Measurements from ENCODE around the gene PUDP. TPM values are rescaled to one million over a fixed set of nuclear protein-coding genes. Genes with fewer than 3 reads are reported as not detected.

The PUDP gene
- total RNA-seq, 2 donors from 2014 or later = 3.4 to 12.7 TPM

- Histone ChIP-seq H3K9me3 (no peaks in the 10 kb centered on the region), H3K36me3 (no peaks in the 10 kb centered on the region), H3K4me3 (no peak overlapping the region), H3K27ac (no peak overlapping the region), H3K27me3 (replicated peaks; ENCODE audit: insufficient read depth) (no peaks in the 10 kb centered on the region), H3K4me1 (ENCODE audit: control insufficient read depth in 1 of 2, low read depth in 2 of 2) (no peaks in the 10 kb centered on the region)
- TF ChIP-seq, protein P1, sequence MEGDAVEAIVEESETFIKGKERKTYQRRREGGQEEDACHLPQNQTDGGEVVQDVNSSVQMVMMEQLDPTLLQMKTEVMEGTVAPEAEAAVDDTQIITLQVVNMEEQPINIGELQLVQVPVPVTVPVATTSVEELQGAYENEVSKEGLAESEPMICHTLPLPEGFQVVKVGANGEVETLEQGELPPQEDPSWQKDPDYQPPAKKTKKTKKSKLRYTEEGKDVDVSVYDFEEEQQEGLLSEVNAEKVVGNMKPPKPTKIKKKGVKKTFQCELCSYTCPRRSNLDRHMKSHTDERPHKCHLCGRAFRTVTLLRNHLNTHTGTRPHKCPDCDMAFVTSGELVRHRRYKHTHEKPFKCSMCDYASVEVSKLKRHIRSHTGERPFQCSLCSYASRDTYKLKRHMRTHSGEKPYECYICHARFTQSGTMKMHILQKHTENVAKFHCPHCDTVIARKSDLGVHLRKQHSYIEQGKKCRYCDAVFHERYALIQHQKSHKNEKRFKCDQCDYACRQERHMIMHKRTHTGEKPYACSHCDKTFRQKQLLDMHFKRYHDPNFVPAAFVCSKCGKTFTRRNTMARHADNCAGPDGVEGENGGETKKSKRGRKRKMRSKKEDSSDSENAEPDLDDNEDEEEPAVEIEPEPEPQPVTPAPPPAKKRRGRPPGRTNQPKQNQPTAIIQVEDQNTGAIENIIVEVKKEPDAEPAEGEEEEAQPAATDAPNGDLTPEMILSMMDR (IDR thresholded peaks at IDR 0.05) = no peak
- DNase-seq (ENCODE audit: low spot score) = no peak
- ATAC-seq (ENCODE audit: insufficient number of reproducible peaks, low FRiP score, low read depth) = no peak
These were observed 16.3 kb downstream of the PUDP start for GRCh38 chrX:7131621-7132020.

- ATAC-seq (ENCODE audit: insufficient number of reproducible peaks, low FRiP score, low read depth) (no peak), DNase-seq (ENCODE audit: low spot score) (no peak)
- TF ChIP-seq, protein P1 (IDR thresholded peaks at IDR 0.05) = no peak
- no peaks in the 10 kb centered on the region for H3K27me3 ChIP-seq (replicated peaks; ENCODE audit: insufficient read depth)
- H3K36me3 ChIP-seq = no peaks in the 10 kb centered on the region
- no peaks in the 10 kb centered on the region for H3K9me3 ChIP-seq
- H3K27ac ChIP-seq = no peak overlapping the region
- no peak overlapping the region for H3K4me3 ChIP-seq
- no peaks in the 10 kb centered on the region for H3K4me1 ChIP-seq (ENCODE audit: control insufficient read depth in 1 of 2, low read depth in 2 of 2)
These were observed 20.9 kb downstream of the PUDP start for GRCh38 chrX:7127056-7127455.

DNA sequence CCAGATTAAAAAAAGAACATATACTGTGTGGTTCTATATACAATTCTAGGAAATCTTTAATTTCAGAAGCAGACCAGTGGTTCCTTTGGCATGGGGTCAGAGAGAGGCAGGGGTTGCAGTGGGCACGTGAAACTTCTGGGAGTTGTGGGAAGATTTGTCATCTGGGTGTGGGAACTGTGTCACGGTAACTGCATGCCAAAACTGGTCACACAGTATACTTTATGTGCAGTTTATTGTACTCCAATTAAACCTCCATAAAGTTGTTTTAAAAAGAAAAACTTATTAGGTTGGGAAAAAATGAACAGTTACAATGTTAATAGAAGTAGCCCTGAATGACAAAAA is 27.1 kb downstream of the PUDP start:
- Histone ChIP-seq H3K27ac (no peak overlapping the region), H3K9me3 (no peaks in the 10 kb centered on the region), H3K4me3 (no peak overlapping the region), H3K36me3 (no peaks in the 10 kb centered on the region), H3K4me1 (ENCODE audit: control insufficient read depth in 1 of 2, low read depth in 2 of 2) (peaks cover 0 to 11% of the 10 kb centered on the region in 2 donors), H3K27me3 (replicated peaks; ENCODE audit: insufficient read depth) (no peaks in the 10 kb centered on the region)
- TF ChIP-seq, protein P1 (IDR thresholded peaks at IDR 0.05) = no peak
- DNase-seq (ENCODE audit: low spot score) (no peak), ATAC-seq (ENCODE audit: insufficient number of reproducible peaks, low FRiP score, low read depth) (no peak)

- DNase-seq (ENCODE audit: low spot score) (no peak), ATAC-seq (ENCODE audit: insufficient number of reproducible peaks, low FRiP score, low read depth) (no peak)
- no peaks in the 10 kb centered on the region for H3K27me3 ChIP-seq (replicated peaks; ENCODE audit: insufficient read depth)
- no peaks in the 10 kb centered on the region for H3K36me3 ChIP-seq
- peaks cover 0 to 11% of the 10 kb centered on the region in 2 donors for H3K4me1 ChIP-seq (ENCODE audit: control insufficient read depth in 1 of 2, low read depth in 2 of 2)
- no peaks in the 10 kb centered on the region for H3K9me3 ChIP-seq
- TF ChIP-seq, protein P1 (IDR thresholded peaks at IDR 0.05) = no peak
- H3K27ac ChIP-seq = no peak overlapping the region
- no peak overlapping the region for H3K4me3 ChIP-seq
These were observed 27.7 kb downstream of the PUDP start for GRCh38 chrX:7119950-7120877.

DNA sequence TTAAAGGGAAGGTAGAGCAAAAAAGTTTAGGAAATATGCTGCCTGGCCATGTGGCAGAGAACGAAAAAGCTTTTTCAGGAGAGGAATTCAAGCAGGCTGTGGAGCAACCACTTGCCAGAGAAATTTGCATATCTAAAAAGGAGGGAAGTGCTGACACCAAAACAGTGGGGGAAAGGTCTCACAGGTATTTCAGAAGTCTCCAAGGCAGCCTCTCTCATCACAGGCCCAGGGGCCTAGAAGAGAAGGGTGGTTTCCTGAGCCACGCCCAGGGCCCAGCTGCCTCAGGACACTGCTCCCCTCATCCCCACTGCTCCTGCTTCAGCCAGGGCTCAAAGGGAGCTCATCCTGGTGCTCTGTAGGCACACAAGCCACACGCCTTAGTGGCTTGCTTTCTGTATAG is 30.4 kb downstream of the PUDP start:
- H3K27me3 ChIP-seq (replicated peaks; ENCODE audit: insufficient read depth) = no peaks in the 10 kb centered on the region
- no peak for ATAC-seq (ENCODE audit: insufficient number of reproducible peaks, low FRiP score, low read depth)
- DNase-seq (ENCODE audit: low spot score) = no peak
- H3K9me3 ChIP-seq = no peaks in the 10 kb centered on the region
- H3K4me3 ChIP-seq = no peak overlapping the region
- H3K4me1 ChIP-seq (ENCODE audit: control insufficient read depth in 1 of 2, low read depth in 2 of 2) = peaks cover 0 to 11% of the 10 kb centered on the region in 2 donors
- TF ChIP-seq, protein P1 (IDR thresholded peaks at IDR 0.05) = no peak
- no peaks in the 10 kb centered on the region for H3K36me3 ChIP-seq
- H3K27ac ChIP-seq = no peak overlapping the region

All from thoracic aorta (tissue), 2 donors.